Measurements from ENCODE around the gene LOXL4. TPM values are rescaled to one million over a fixed set of nuclear protein-coding genes. Genes with fewer than 3 reads are reported as not detected.

The LOXL4 gene
- total RNA-seq, 1 donor from 2014 or later, result 5.4 TPM

- TF ChIP-seq CTCF (conservative IDR thresholded peaks at IDR 0.05; ENCODE audit: low read depth, low read length), result no peak
- no peak for DNase-seq (ENCODE audit: low read depth)
- no peak overlapping the region for H3K4me3 ChIP-seq (ENCODE audit: low read depth, low read length)
Observed at GRCh38 chr10:98265403-98266378, 2.3 kb downstream of the LOXL4 start.

GRCh38 chr10:98264378-98265065 is 3.5 kb downstream of the LOXL4 start:
- no peak overlapping the region for H3K4me3 ChIP-seq (ENCODE audit: low read depth, low read length)
- no peak for TF ChIP-seq CTCF (conservative IDR thresholded peaks at IDR 0.05; ENCODE audit: low read depth, low read length)
- no peak for DNase-seq (ENCODE audit: low read depth)

- TF ChIP-seq CTCF (conservative IDR thresholded peaks at IDR 0.05; ENCODE audit: low read depth, low read length), result no peak
- H3K4me3 ChIP-seq (ENCODE audit: low read depth, low read length), result no peak overlapping the region
Observed at GRCh38 chr10:98263088-98263487, 4.9 kb downstream of the LOXL4 start.

GRCh38 chr10:98262571-98262970 is 5.4 kb downstream of the LOXL4 start:
- TF ChIP-seq CTCF (conservative IDR thresholded peaks at IDR 0.05; ENCODE audit: low read depth, low read length), result peak; percentile 77
- no peak for DNase-seq (ENCODE audit: low read depth)
- H3K4me3 ChIP-seq (ENCODE audit: low read depth, low read length), result no peak overlapping the region

More at GRCh38 chr10:98263088-98263487, 4.9 kb downstream of the LOXL4 start:
- DNase-seq (ENCODE audit: low read depth), result no peak

GRCh38 chr10:98261436-98262277 is 6.3 kb downstream of the LOXL4 start:
- no peak for DNase-seq (ENCODE audit: low read depth)
- H3K4me3 ChIP-seq (ENCODE audit: low read depth, low read length), result no peak overlapping the region
- TF ChIP-seq CTCF (conservative IDR thresholded peaks at IDR 0.05; ENCODE audit: low read depth, low read length), result no peak

GRCh38 chr10:98260752-98261151 is 7.2 kb downstream of the LOXL4 start:
- DNase-seq (ENCODE audit: low read depth), result no peak
- TF ChIP-seq CTCF (conservative IDR thresholded peaks at IDR 0.05; ENCODE audit: low read depth, low read length), result no peak
- no peak overlapping the region for H3K4me3 ChIP-seq (ENCODE audit: low read depth, low read length)

Measured in epithelial cell of proximal tubule (primary cell).